H9 (cell line): Measurements from ENCODE around the gene MIGA1. TPM values are rescaled to one million over a fixed set of nuclear protein-coding genes. Genes with fewer than 3 reads are reported as not detected.

Experiments
- DNase-seq: peaks from one replicate; pipeline ENCODE4 v3.0.0-alpha.2; 2017
- H2AFZ ChIP-seq: one replicate; pipeline ENCODE4 v1.6.1; 2013; ENCODE audit warnings: mild to moderate bottlenecking, low read length, control low read depth, moderate library complexity
- H2AK5ac ChIP-seq: 2 replicates; pipeline ENCODE4 v1.6.1; 2013; ENCODE audit warnings: low read length, control low read depth, mixed read lengths; ENCODE audit not compliant: insufficient read length
- H2BK120ac ChIP-seq: one replicate; pipeline ENCODE4 v1.6.1; 2013; ENCODE audit warnings: low read depth, mild to moderate bottlenecking, low read length, control low read depth, inconsistent platforms; ENCODE audit not compliant: poor library complexity, severe bottlenecking
- H2BK12ac ChIP-seq: 2 replicates; pipeline ENCODE4 v1.6.1; 2013; ENCODE audit warnings: low read length, control low read depth, mixed read lengths, low read depth; ENCODE audit not compliant: insufficient read length
- H2BK15ac ChIP-seq: 2 replicates; pipeline ENCODE4 v1.6.1; 2013; ENCODE audit warnings: low read depth, low read length, control low read depth
- H2BK20ac ChIP-seq: one replicate; pipeline ENCODE4 v1.6.1; 2013; ENCODE audit warnings: low read depth, mild to moderate bottlenecking, low read length, control low read depth, inconsistent platforms; ENCODE audit not compliant: poor library complexity, severe bottlenecking
- H2BK5ac ChIP-seq: 2 replicates; pipeline ENCODE4 v1.6.1; 2013; ENCODE audit warnings: low read length, control low read depth, mixed read lengths; ENCODE audit not compliant: insufficient read length
- H3K14ac ChIP-seq: 2 replicates; pipeline ENCODE4 v1.6.1; 2013; ENCODE audit warnings: low read length, control low read depth; ENCODE audit not compliant: insufficient read depth
- H3K18ac ChIP-seq: 2 replicates; pipeline ENCODE4 v1.6.1; 2013; ENCODE audit warnings: low read depth, mild to moderate bottlenecking, mixed read lengths, low read length, control low read depth; ENCODE audit not compliant: insufficient read length
- H3K23ac ChIP-seq: 2 replicates; pipeline ENCODE4 v1.6.1; 2013; ENCODE audit warnings: low read length, control low read depth, mixed read lengths, low read depth; ENCODE audit not compliant: insufficient read length
- H3K23me2 ChIP-seq: 2 replicates; pipeline ENCODE4 v1.6.1; 2013; ENCODE audit warnings: low read depth, mild to moderate bottlenecking, mixed read lengths, low read length, control low read depth; ENCODE audit not compliant: insufficient read length, poor library complexity, severe bottlenecking
- H3K27ac ChIP-seq: 2 replicates; pipeline ENCODE4 v1.5.1; 2013; ENCODE audit warnings: low read length, control low read depth, mixed read lengths, low read depth; ENCODE audit not compliant: insufficient read length
- H3K27me3 ChIP-seq: 2 replicates; pipeline ENCODE4 v1.6.1; 2013; ENCODE audit warnings: low read length, control low read depth, inconsistent platforms; ENCODE audit not compliant: insufficient read depth
- H3K4ac ChIP-seq: 2 replicates; pipeline ENCODE4 v1.6.1; 2013; ENCODE audit warnings: low read depth, mild to moderate bottlenecking, control low read depth, inconsistent platforms, low read length, moderate library complexity
- H3K4me1 ChIP-seq: 2 replicates; pipeline ENCODE4 v1.6.1; 2013; ENCODE audit warnings: low read length, control low read depth, inconsistent platforms; ENCODE audit not compliant: insufficient read depth
- H3K4me2 ChIP-seq: 2 replicates; pipeline ENCODE4 v1.6.1; 2013; ENCODE audit warnings: low read length, control low read depth, mixed read lengths; ENCODE audit not compliant: insufficient read length, insufficient read depth
- H3K56ac ChIP-seq: 2 replicates; pipeline ENCODE4 v1.6.1; 2013; ENCODE audit warnings: low read depth, mild to moderate bottlenecking, mixed read lengths, low read length, control low read depth; ENCODE audit not compliant: insufficient read length
- H3K79me1 ChIP-seq: 2 replicates; pipeline ENCODE4 v1.6.1; 2013; ENCODE audit warnings: low read depth, mild to moderate bottlenecking, moderate library complexity, low read length, control low read depth, inconsistent platforms; ENCODE audit not compliant: insufficient read depth, poor library complexity, severe bottlenecking
- H3K79me2 ChIP-seq: 2 replicates; pipeline ENCODE4 v1.6.1; 2013; ENCODE audit warnings: low read length, control low read depth, inconsistent platforms; ENCODE audit not compliant: insufficient read depth
- H3K9ac ChIP-seq: 2 replicates; pipeline ENCODE4 v1.6.1; 2013; ENCODE audit warnings: low read length, control low read depth, mixed read lengths; ENCODE audit not compliant: insufficient read length; ENCODE audit errors: extremely low read depth
- H3K9me3 ChIP-seq: one replicate; pipeline ENCODE4 v1.6.1; 2013; ENCODE audit warnings: low read depth, low read length, inconsistent platforms; ENCODE audit not compliant: control insufficient read depth
- H3T11ph ChIP-seq: one replicate; pipeline ENCODE4 v1.6.1; 2013; ENCODE audit warnings: mild to moderate bottlenecking, low read length, control low read depth, inconsistent platforms
- H4K20me1 ChIP-seq: one replicate; pipeline ENCODE4 v1.6.1; 2013; ENCODE audit not compliant: control insufficient read depth, insufficient read length, insufficient read depth
- H4K5ac ChIP-seq: 2 replicates; pipeline ENCODE4 v1.6.1; 2013; ENCODE audit warnings: low read depth, mild to moderate bottlenecking, mixed read lengths, low read length, control low read depth; ENCODE audit not compliant: insufficient read length
- H4K8ac ChIP-seq: replicated peaks from 2 replicates; pipeline ENCODE4 v1.6.1; 2013; ENCODE audit warnings: low read length, control low read depth, mixed read lengths, low read depth; ENCODE audit not compliant: insufficient read length
- H4K91ac ChIP-seq: 2 replicates; pipeline ENCODE4 v1.6.1; 2013; ENCODE audit warnings: low read depth, mild to moderate bottlenecking, moderate library complexity, mixed read lengths, low read length, control low read depth; ENCODE audit not compliant: insufficient read length
- H3K27ac Mint-ChIP-seq, 3 experiments: 2 replicates in 2 of 3; 3 replicates in 1 of 3; pipeline ENCODE4 v1.8.0; 2020 to 2021; ENCODE audit warnings: mixed read lengths in 3 of 3, mild to moderate bottlenecking in 1 of 3, moderate library complexity in 1 of 3
- H3K27me3 Mint-ChIP-seq: 2 replicates; pipeline ENCODE4 v1.8.0; 2021; ENCODE audit warnings: low read depth, mild to moderate bottlenecking, moderate library complexity, mixed read lengths
- H3K36me3 Mint-ChIP-seq, 3 experiments: 2 replicates in 2 of 3; 3 replicates in 1 of 3; pipeline ENCODE4 v1.8.0; 2020 to 2021; ENCODE audit warnings: low read depth in 3 of 3, mixed read lengths in 3 of 3; ENCODE audit not compliant: insufficient read depth in 1 of 3
- H3K4me1 Mint-ChIP-seq, 2 experiments: 2 replicates each; pipeline ENCODE4 v1.8.0; 2020; ENCODE audit warnings: mixed read lengths in 2 of 2
- H3K4me3 Mint-ChIP-seq, 2 experiments: 2 replicates in 1 of 2; 3 replicates in 1 of 2; pipeline ENCODE4 v1.8.0; 2020 to 2021; ENCODE audit warnings: mild to moderate bottlenecking in 2 of 2, mixed read lengths in 2 of 2, moderate library complexity in 1 of 2
- H3K9me3 Mint-ChIP-seq, 2 experiments: 2 replicates in 1 of 2; 3 replicates in 1 of 2; pipeline ENCODE4 v1.8.0; 2020; ENCODE audit warnings: mild to moderate bottlenecking in 2 of 2, mixed read lengths in 2 of 2, moderate library complexity in 1 of 2
- WGBS: extraction: QIAGEN DNeasy Blood & Tissue Kit; methylation state at CpG from one replicate; pipeline ENCODE4 v1.1.7; 2013; ENCODE audit warnings: missing lambda C conversion rate, low lambda C conversion rate, mixed read lengths; ENCODE audit not compliant: insufficient read length; ENCODE audit errors: extremely low coverage; 5-methylcytosine and 5-hydroxymethylcytosine counted together
- total RNA-seq: library from RNA; stranded (reverse); gene quantifications from 2 replicates; pipeline ENCODE4 v1.2.1, GENCODE V29; 2021
- TF ChIP-seq, protein P1 (sequence below): fragments of 200-600 bp; sonication (generic); conservative IDR thresholded peaks from 3 replicates; pipeline ENCODE4 v1.8.0; 2021; ENCODE audit warnings: antibody characterized with exemption, mild to moderate bottlenecking

The MIGA1 gene
- total RNA-seq, 1 experiment from 2014 or later, result 6.3 TPM

DNA sequence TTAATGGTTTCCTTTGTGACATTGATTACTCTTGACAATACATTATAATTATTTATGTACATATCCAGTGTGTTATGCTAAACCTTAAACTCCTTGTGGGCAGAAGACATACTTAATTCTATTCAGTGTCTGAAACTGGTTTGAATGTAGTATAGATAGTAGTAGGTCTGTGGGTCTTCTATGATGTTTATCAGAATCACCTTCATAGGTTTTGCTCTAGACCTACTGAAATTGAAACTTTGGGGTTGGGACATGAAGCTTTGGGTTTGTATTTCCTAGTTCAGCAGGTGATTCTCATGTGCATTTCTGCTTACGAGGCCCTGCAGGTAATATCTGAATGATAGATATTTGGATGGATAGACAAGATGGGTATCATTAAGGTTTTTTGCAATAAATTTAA lies 48.6 kb downstream of the MIGA1 start:
- peaks cover 4 to 9% (median 7%) of the 10 kb centered on the region in 3 experiments; a peak in 6 of 7 replicates for H3K36me3 Mint-ChIP-seq
- no CpG with 5 or more reads among the region's 1 CpG for WGBS
- no peaks in the 10 kb centered on the region for H3K23me2 ChIP-seq

More for the DNA sequence above, 48.6 kb downstream of the MIGA1 start:
- Mint-ChIP-seq H3K4me3 (no peak overlapping the region), H3K27me3 (no peaks in the 10 kb centered on the region), H3K27ac (no peak overlapping the region), H3K4me1 (no peaks in the 10 kb centered on the region), H3K9me3 (peaks cover 0 to 3% of the 10 kb centered on the region in 2 experiments; a peak in 1 of 5 replicates)
- no peak overlapping the region for H3K27ac ChIP-seq
- no peak overlapping the region for H3K18ac ChIP-seq
- H2BK12ac ChIP-seq, result no peak overlapping the region
- H3K9me3 ChIP-seq, result no peaks in the 10 kb centered on the region
- no peak overlapping the region for H2BK20ac ChIP-seq
- no peak overlapping the region for H2BK15ac ChIP-seq
- no peak overlapping the region for H3K23ac ChIP-seq
- H4K5ac ChIP-seq, result no peak overlapping the region
- H2BK5ac ChIP-seq, result no peak overlapping the region
- H3K9ac ChIP-seq, result no peak overlapping the region
- no peaks in the 10 kb centered on the region for H3K4me1 ChIP-seq
- no peak overlapping the region for H2AFZ ChIP-seq
- DNase-seq, result no peak
- H3K79me1 ChIP-seq, result no peaks in the 10 kb centered on the region
- no peak overlapping the region for H2AK5ac ChIP-seq
- H3T11ph ChIP-seq, result no peak overlapping the region
- H3K79me2 ChIP-seq, result no peaks in the 10 kb centered on the region
- H4K8ac ChIP-seq, result no peak overlapping the region
- H3K14ac ChIP-seq, result no peak overlapping the region
- no peaks in the 10 kb centered on the region for H3K27me3 ChIP-seq
- H2BK120ac ChIP-seq, result no peak overlapping the region
- H4K91ac ChIP-seq, result no peak overlapping the region
- H4K20me1 ChIP-seq, result no peaks in the 10 kb centered on the region
- no peak overlapping the region for H3K4ac ChIP-seq
- TF ChIP-seq, protein P1, sequence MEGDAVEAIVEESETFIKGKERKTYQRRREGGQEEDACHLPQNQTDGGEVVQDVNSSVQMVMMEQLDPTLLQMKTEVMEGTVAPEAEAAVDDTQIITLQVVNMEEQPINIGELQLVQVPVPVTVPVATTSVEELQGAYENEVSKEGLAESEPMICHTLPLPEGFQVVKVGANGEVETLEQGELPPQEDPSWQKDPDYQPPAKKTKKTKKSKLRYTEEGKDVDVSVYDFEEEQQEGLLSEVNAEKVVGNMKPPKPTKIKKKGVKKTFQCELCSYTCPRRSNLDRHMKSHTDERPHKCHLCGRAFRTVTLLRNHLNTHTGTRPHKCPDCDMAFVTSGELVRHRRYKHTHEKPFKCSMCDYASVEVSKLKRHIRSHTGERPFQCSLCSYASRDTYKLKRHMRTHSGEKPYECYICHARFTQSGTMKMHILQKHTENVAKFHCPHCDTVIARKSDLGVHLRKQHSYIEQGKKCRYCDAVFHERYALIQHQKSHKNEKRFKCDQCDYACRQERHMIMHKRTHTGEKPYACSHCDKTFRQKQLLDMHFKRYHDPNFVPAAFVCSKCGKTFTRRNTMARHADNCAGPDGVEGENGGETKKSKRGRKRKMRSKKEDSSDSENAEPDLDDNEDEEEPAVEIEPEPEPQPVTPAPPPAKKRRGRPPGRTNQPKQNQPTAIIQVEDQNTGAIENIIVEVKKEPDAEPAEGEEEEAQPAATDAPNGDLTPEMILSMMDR, result no peak
- no peak overlapping the region for H3K4me2 ChIP-seq
- no peak overlapping the region for H3K56ac ChIP-seq
